LNCaP clone FGC (cell line): ENCODE results near the gene BTBD2.
A peak's percentile ranks its signal among the peaks of the same experiment; 100 is the strongest.

Experiments used
- DNase-seq: peaks from one replicate; pipeline ENCODE4 v3.0.0-alpha.2; 2011; ENCODE audit warnings: low read depth
- H3K4me3 ChIP-seq: 2 replicates; pipeline ENCODE4 v1.5.1; 2011; ENCODE audit warnings: mild to moderate bottlenecking, low read depth, low read length, control low read depth
- CTCF ChIP-seq: IDR thresholded peaks from 2 replicates; pipeline ENCODE4 v1.5.1; 2012; ENCODE audit warnings: mild to moderate bottlenecking; ENCODE audit not compliant: control insufficient read depth, insufficient read depth; ENCODE audit errors: extremely low read depth

The BTBD2 gene

GRCh38 chr19:1944088-1944915 lies 71.2 kb downstream of the BTBD2 start:
- no peak overlapping the region for H3K4me3 ChIP-seq
- DNase-seq, result no peak

GRCh38 chr19:1943661-1944087 lies 71.8 kb downstream of the BTBD2 start:
- DNase-seq, result no peak
- H3K4me3 ChIP-seq, result peak overlapping the region; percentile 86
- TF ChIP-seq CTCF, result no peak

More at GRCh38 chr19:1944088-1944915, 71.2 kb downstream of the BTBD2 start:
- TF ChIP-seq CTCF, result no peak

- DNase-seq, result no peak
- TF ChIP-seq CTCF, result no peak
- H3K4me3 ChIP-seq, result peak overlapping the region; percentile 86
Observed at GRCh38 chr19:1942934-1943555, 72.5 kb downstream of the BTBD2 start.

- TF ChIP-seq CTCF, result no peak
- H3K4me3 ChIP-seq, result peak overlapping the region; percentile 86
- peak; percentile 19 for DNase-seq
Observed at GRCh38 chr19:1942078-1942933, 73.2 kb downstream of the BTBD2 start.

- no peak for DNase-seq
Observed at GRCh38 chr19:1941146-1942077, 74.1 kb downstream of the BTBD2 start, which contains the start of gene CSNK1G2. CSNK1G2 (plus strand) TSS chr19:1941172; CDS start chr19:1969773, 28,601 bp downstream.

More at GRCh38 chr19:1941146-1942077, 74.1 kb downstream of the BTBD2 start, which contains the start of gene CSNK1G2:
- TF ChIP-seq CTCF, result peak; percentile 51; the same call in 1 of the 2 replicates
- peak within 1 kb of the TSS; percentile 86 for H3K4me3 ChIP-seq
